Karpas-422 (cell line): ENCODE results near the gene TEX264. TPM values are rescaled to one million over a fixed set of nuclear protein-coding genes. Genes with fewer than 3 reads are reported as not detected.
A peak's percentile ranks its signal among the peaks of the same experiment; 100 is the strongest.

ENCODE experiments used
- DNase-seq: peaks from one replicate; pipeline ENCODE4 v3.0.0-alpha.2; 2015
- H2AFZ ChIP-seq: fragments of 200-600 bp; sonication (generic); 2 replicates; pipeline ENCODE4 v1.6.1; 2014; ENCODE audit warnings: antibody characterized with exemption, low read length, mixed read lengths
- H3K27ac ChIP-seq: fragments of 200-600 bp; sonication (generic); 2 replicates; pipeline ENCODE4 v1.5.1; 2014; ENCODE audit warnings: mild to moderate bottlenecking, low read length, moderate library complexity
- H3K27me3 ChIP-seq: fragments of 200-600 bp; sonication (generic); 2 replicates; pipeline ENCODE4 v1.6.1; 2014; ENCODE audit warnings: low read length, mixed read lengths
- H3K36me3 ChIP-seq: fragments of 200-600 bp; sonication (generic); 2 replicates; pipeline ENCODE4 v1.6.1; 2014; ENCODE audit warnings: low read length, mixed read lengths; ENCODE audit not compliant: insufficient read depth
- H3K4me1 ChIP-seq: fragments of 200-600 bp; sonication (generic); 2 replicates; pipeline ENCODE4 v1.6.1; 2014; ENCODE audit warnings: mild to moderate bottlenecking, low read length, mixed read lengths
- H3K4me2 ChIP-seq: fragments of 200-600 bp; sonication (generic); 2 replicates; pipeline ENCODE4 v1.6.1; 2014; ENCODE audit warnings: low read length, low read depth, mild to moderate bottlenecking; ENCODE audit not compliant: poor library complexity, severe bottlenecking
- H3K4me3 ChIP-seq: fragments of 200-600 bp; sonication (generic); 2 replicates; pipeline ENCODE4 v1.5.1; 2014; ENCODE audit warnings: mild to moderate bottlenecking, antibody characterized with exemption, low read length, mixed read lengths
- H3K79me2 ChIP-seq: fragments of 200-600 bp; sonication (generic); 2 replicates; pipeline ENCODE4 v1.6.1; 2014; ENCODE audit warnings: mild to moderate bottlenecking, low read length, mixed read lengths
- H3K9ac ChIP-seq: fragments of 200-600 bp; sonication (generic); 2 replicates; pipeline ENCODE4 v1.6.0; 2014; ENCODE audit warnings: low read length
- H3K9me2 ChIP-seq: fragments of 200-600 bp; sonication (generic), shearing (Covaris generic); replicated peaks from 2 replicates; pipeline ENCODE4 v1.6.0; 2014; ENCODE audit warnings: mild to moderate bottlenecking, low read length, moderate library complexity; ENCODE audit not compliant: insufficient read depth
- H3K9me3 ChIP-seq: fragments of 300-700, 200-600 bp; sonication (generic); 2 replicates; pipeline ENCODE4 v1.6.1; 2014; ENCODE audit warnings: low read length, mixed read lengths
- H4K20me1 ChIP-seq: fragments of 200-600 bp; sonication (generic); 2 replicates; pipeline ENCODE4 v1.6.1; 2014; ENCODE audit warnings: mild to moderate bottlenecking, antibody characterized with exemption, low read length, low read depth; ENCODE audit not compliant: insufficient read depth
- total RNA-seq: library from RNA; depleted of rRNA; stranded (reverse); fragments of >200 nt; shearing (Covaris generic); gene quantifications from 2 replicates; pipeline ENCODE4 v1.2.3, GENCODE V29; 2014; ENCODE audit warnings: low replicate concordance

The TEX264 gene
- total RNA-seq, 1 experiment from 2014 or later, result 63.0 TPM

DNA sequence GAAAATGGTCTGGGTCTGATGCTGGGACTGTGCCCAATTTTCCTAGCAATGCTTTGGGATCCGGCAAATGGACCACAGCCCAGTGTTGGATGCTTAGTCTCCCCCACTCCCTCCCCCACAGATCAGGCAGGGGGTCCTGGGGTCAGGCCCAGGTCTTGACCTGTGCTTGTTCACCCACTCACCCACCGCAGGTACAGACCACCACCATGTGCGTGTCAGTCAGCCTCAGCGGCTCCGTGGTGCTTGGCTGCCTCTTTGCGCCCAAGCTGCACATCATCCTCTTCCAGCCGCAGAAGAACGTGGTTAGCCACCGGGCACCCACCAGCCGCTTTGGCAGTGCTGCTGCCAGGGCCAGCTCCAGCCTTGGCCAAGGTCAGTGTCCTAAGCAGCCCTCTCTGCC is 46.4 kb downstream of the TEX264 start:
- Histone ChIP-seq H2AFZ (no peak overlapping the region), H3K27ac (no peak overlapping the region), H3K27me3 (no peaks in the 10 kb centered on the region), H3K4me2 (no peak overlapping the region), H3K9me3 (no peaks in the 10 kb centered on the region), H4K20me1 (no peaks in the 10 kb centered on the region), H3K36me3 (no peaks in the 10 kb centered on the region), H3K79me2 (no peaks in the 10 kb centered on the region), H3K9ac (no peak overlapping the region), H3K4me3 (no peak overlapping the region), H3K9me2 (no peaks in the 10 kb centered on the region), H3K4me1 (peaks cover 13% of the 10 kb centered on the region)
- no peak for DNase-seq

GRCh38 chr3:51717947-51718346 is 46.9 kb downstream of the TEX264 start:
- DNase-seq, result no peak
- Histone ChIP-seq H3K9ac (no peak overlapping the region), H3K9me3 (no peaks in the 10 kb centered on the region), H3K9me2 (no peaks in the 10 kb centered on the region), H3K27ac (no peak overlapping the region), H3K27me3 (no peaks in the 10 kb centered on the region), H3K4me2 (no peak overlapping the region), H3K4me1 (peaks cover 13% of the 10 kb centered on the region), H2AFZ (no peak overlapping the region), H3K4me3 (no peak overlapping the region), H3K79me2 (no peaks in the 10 kb centered on the region), H4K20me1 (no peaks in the 10 kb centered on the region), H3K36me3 (no peaks in the 10 kb centered on the region)

GRCh38 chr3:51718547-51719409 is 47.7 kb downstream of the TEX264 start:
- H2AFZ ChIP-seq, result no peak overlapping the region
- H3K9me2 ChIP-seq, result no peaks in the 10 kb centered on the region
- H4K20me1 ChIP-seq, result no peaks in the 10 kb centered on the region
- H3K27me3 ChIP-seq, result no peaks in the 10 kb centered on the region
- no peak overlapping the region for H3K9ac ChIP-seq
- H3K4me1 ChIP-seq, result peaks cover 13% of the 10 kb centered on the region
- no peak overlapping the region for H3K4me3 ChIP-seq
- H3K36me3 ChIP-seq, result no peaks in the 10 kb centered on the region
- no peak overlapping the region for H3K4me2 ChIP-seq
- DNase-seq, result peak; percentile 78
- no peak overlapping the region for H3K27ac ChIP-seq
- H3K79me2 ChIP-seq, result no peaks in the 10 kb centered on the region
- H3K9me3 ChIP-seq, result no peaks in the 10 kb centered on the region

DNA sequence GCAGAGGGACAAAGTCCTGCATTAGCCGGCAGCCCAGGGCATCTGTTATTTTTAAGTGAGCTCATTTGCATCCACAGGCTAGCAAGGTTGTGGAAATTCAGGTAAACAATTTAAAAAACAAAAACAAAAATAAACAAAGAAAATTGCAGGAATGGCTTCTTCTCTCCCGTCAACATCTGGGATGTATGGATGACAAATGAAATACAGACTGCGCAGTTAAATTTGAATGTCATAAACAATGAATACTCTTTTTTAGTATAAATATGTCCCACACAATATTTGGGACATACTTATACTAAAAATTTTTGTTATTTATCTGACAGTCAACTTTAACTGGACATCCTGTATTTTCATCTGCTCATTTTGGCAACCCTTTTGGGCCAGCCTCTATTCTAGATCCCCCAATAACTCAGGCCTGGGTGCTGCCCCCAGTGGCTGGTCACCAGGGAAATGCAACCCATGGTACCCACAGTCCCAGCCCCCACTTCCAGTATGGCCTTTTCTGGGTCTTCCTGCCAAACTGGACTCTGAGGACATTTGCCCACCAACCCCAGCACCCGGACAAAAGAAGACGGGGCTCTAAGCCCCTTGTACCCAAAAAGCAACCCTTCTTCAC is 48.5 kb downstream of the TEX264 start:
- H3K9me2 ChIP-seq, result no peaks in the 10 kb centered on the region
- no peaks in the 10 kb centered on the region for H3K79me2 ChIP-seq
- no peaks in the 10 kb centered on the region for H3K36me3 ChIP-seq
- H3K9ac ChIP-seq, result no peak overlapping the region
- H3K4me2 ChIP-seq, result no peak overlapping the region
- H3K4me1 ChIP-seq, result peaks cover 13% of the 10 kb centered on the region
- no peak overlapping the region for H2AFZ ChIP-seq
- no peak overlapping the region for H3K27ac ChIP-seq
- no peaks in the 10 kb centered on the region for H4K20me1 ChIP-seq
- H3K27me3 ChIP-seq, result no peaks in the 10 kb centered on the region
- peak; percentile 54 for DNase-seq
- no peaks in the 10 kb centered on the region for H3K9me3 ChIP-seq
- no peak overlapping the region for H3K4me3 ChIP-seq

DNA sequence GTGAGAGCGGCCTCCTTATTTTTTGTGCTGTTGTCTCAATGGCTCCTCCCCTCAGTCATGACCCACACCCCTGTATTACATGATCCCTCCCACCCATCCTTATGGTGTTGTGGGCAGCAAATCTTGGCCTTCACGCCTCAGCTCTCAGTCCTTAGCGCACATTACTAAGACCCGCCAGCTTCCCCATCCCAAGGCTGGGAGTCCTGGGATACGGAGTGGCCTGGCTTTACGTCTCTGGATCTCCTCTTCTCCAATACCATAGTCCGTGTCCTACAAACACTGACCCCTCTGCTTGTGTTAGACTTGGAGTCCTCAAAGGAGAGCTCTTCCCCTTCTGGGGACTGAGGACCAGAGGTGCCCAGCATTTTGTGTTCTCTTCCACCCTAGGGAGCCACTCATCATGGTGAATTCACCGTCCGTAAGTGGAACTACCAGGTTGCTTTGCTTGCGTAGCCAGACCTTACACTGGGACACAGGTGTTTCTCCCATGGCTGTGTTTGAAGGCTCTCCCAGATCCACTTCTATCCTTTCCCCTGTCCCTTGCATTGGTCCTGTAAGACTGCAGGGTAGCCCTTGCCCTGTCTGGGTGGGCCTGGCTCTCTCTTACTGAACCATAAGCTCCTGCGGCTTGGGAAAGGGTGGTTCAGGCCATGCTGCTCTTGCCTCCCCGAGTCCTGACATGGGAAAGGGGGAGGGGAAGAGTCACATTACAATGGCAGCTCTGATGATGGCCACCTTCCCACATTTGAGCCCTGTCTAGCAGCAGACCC is 49.4 kb downstream of the TEX264 start:
- DNase-seq, result no peak
- Histone ChIP-seq H3K4me3 (no peak overlapping the region), H3K4me1 (peaks cover 13% of the 10 kb centered on the region), H3K4me2 (no peak overlapping the region), H4K20me1 (no peaks in the 10 kb centered on the region), H2AFZ (no peak overlapping the region), H3K27me3 (no peaks in the 10 kb centered on the region), H3K79me2 (no peaks in the 10 kb centered on the region), H3K27ac (no peak overlapping the region), H3K9ac (no peak overlapping the region), H3K9me2 (no peaks in the 10 kb centered on the region), H3K9me3 (no peaks in the 10 kb centered on the region), H3K36me3 (no peaks in the 10 kb centered on the region)

GRCh38 chr3:51721062-51721745 is 50.2 kb downstream of the TEX264 start:
- Histone ChIP-seq H3K4me3 (no peak overlapping the region), H3K79me2 (no peaks in the 10 kb centered on the region), H3K27ac (no peak overlapping the region), H3K9me3 (no peaks in the 10 kb centered on the region), H2AFZ (no peak overlapping the region), H3K9ac (no peak overlapping the region), H3K27me3 (no peaks in the 10 kb centered on the region), H3K4me2 (no peak overlapping the region), H3K4me1 (peaks cover 10% of the 10 kb centered on the region), H4K20me1 (no peaks in the 10 kb centered on the region), H3K36me3 (no peaks in the 10 kb centered on the region), H3K9me2 (no peaks in the 10 kb centered on the region)
- no peak for DNase-seq

DNA sequence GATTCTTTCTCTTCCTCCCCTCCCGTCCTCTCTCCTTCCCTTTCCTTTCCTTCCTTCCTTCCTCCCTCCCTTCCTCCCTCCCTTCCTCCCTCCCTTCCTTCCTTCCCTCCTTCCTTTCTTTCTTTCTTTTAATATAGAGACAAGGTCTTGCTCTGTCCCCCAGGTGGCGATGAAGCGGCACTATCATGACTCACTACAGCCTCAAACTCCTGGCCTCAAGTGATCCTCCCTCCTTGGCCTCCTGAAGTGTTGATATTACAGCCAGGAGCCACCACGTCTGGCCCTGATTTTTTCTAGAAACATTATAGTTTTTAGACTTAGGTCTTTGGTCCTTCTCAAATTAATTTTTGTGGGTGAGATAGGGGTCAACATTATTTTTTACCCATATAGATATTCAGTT is 51.3 kb downstream of the TEX264 start:
- H3K36me3 ChIP-seq, result no peaks in the 10 kb centered on the region
- 0 out of 2 replicates have a peak, but pooled peaks cover 2% of the 10 kb centered on the region for H3K4me1 ChIP-seq
- H3K9me2 ChIP-seq, result no peaks in the 10 kb centered on the region
- H4K20me1 ChIP-seq, result no peaks in the 10 kb centered on the region
- no peak overlapping the region for H3K4me2 ChIP-seq
- no peak overlapping the region for H3K27ac ChIP-seq
- no peak overlapping the region for H2AFZ ChIP-seq
- no peak overlapping the region for H3K9ac ChIP-seq
- H3K9me3 ChIP-seq, result no peaks in the 10 kb centered on the region
- peak; percentile 54 for DNase-seq
- no peak overlapping the region for H3K4me3 ChIP-seq
- no peaks in the 10 kb centered on the region for H3K79me2 ChIP-seq
- no peaks in the 10 kb centered on the region for H3K27me3 ChIP-seq
